Measurements from ENCODE around the gene ATP4B. TPM values are rescaled to one million over a fixed set of nuclear protein-coding genes. Genes with fewer than 3 reads are reported as not detected.

ATP4B gene
- polyA plus RNA-seq, 1 of the 3 experiments (the other 2 are of a cell fraction) = not detected

DNA sequence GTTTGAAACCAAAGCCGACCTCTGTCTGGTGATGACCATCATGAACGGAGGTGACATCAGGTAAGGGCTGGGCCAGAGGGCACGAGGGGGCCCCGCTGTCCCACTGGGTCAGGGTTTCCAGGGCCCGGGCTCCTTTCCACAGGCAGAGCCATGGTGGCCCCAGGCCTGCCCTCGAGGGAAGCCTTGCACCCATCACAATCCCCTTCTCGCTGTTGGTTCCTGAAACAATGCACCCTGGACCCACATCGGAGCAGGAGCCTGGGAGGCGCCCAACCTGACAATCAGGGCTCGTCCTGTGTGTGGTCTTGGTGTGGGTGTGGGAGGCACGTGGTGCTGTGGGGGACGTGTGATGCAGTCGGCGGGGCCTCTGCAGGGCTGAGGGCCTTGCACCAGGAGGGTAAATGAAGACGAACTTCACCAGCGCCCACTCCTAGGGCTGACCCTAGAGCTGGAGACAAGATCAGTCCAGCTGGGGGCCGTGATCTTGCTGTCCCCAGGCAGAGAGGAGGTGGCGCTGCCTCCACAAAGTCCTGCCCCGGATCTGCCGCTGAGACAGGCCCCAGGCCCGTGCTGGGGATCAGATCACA is 11.8 kb upstream of the ATP4B start:
- no peak overlapping the region for H3K4me3 ChIP-seq (ENCODE audit: low read depth in 2 of 2, low read length in 1 of 2)
- no peaks in the 10 kb centered on the region for H3K79me2 ChIP-seq (ENCODE audit: insufficient read depth)
- no peaks in the 10 kb centered on the region for H3K9me3 ChIP-seq
- no peak overlapping the region for H2AFZ ChIP-seq (ENCODE audit: low read depth)
- DNase-seq = no peak
- WGBS (ENCODE audit: low lambda C conversion rate) = 83% methylated on average over 13 of the region's 21 CpGs
- peaks cover 11% of the 10 kb centered on the region for H3F3A ChIP-seq (replicated peaks; ENCODE audit: insufficient read depth)
- H3K27me3 ChIP-seq (ENCODE audit: insufficient read depth) = no peaks in the 10 kb centered on the region
- H3K4me2 ChIP-seq = no peak overlapping the region
- TF ChIP-seq EP300 (IDR thresholded peaks at IDR 0.05; ENCODE audit: borderline replicate concordance in 1 of 2, low read depth in 1 of 2, low read length in 1 of 2) = no peak
- no peak for TF ChIP-seq GATA2 (CRISPR knock-in tag; IDR thresholded peaks at IDR 0.05)
- no peak for TF ChIP-seq CHD2 (IDR thresholded peaks at IDR 0.05; ENCODE audit: low read length, partially characterized antibody)
- CTCF ChIA-PET = interaction anchor here (0.8 to 1.5 kb wide), 2 partner anchors 55 to 571 kb away, joined by 3 to 7 read pairs; no protein-coding TSS in a partner anchor
- POLR2A ChIA-PET = no interaction called here
- no peak overlapping the region for H3K9ac ChIP-seq
- H3K36me3 ChIP-seq (replicated peaks in 1 of 2; ENCODE audit: control insufficient read depth in 1 of 2, insufficient read depth in 2 of 2, low read length in 1 of 2) = no peaks in the 10 kb centered on the region
- H3K4me1 ChIP-seq (ENCODE audit: control insufficient read depth in 1 of 2, insufficient read depth in 2 of 2, low read depth in 1 of 2, low read length in 1 of 2) = no peaks in the 10 kb centered on the region; a peak in 1 of 4 replicates
- no peaks in the 10 kb centered on the region for H4K20me1 ChIP-seq (ENCODE audit: insufficient read depth)
- no peak overlapping the region for H3K27ac ChIP-seq (ENCODE audit: low read depth in 2 of 2, low read length in 1 of 2)
- no peaks in the 10 kb centered on the region for H3K9me2 ChIP-seq

DNA sequence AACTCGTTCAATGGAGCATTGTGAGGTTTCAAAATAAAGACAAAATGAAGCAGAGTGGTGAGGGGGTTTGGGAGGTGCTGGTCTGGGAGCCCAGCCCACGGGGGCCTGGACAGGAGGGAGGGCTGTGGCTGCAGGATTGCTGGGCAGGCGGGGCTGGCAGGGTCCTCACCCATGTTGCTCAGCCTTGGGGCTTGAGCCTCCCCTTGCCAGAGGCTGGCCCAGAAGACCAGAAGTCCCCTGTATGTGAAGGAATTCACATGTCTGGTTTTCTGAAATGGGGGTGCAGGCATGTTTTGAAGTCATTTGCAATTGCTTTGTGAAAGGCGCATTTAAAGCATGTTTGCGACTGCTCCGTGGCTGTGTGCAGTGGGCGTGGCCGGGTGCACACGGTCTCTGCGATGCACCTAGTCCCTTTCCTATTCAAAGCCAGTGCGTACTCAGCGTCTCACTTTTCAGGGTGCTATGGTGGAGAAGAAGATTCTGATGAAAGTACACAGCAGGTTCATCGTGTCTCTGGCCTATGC is 11.3 kb upstream of the ATP4B start:
- no peak for DNase-seq
- H3K9me3 ChIP-seq = no peaks in the 10 kb centered on the region
- 57% methylated on average over 11 of the region's 13 CpGs for WGBS (ENCODE audit: low lambda C conversion rate)
- no peak overlapping the region for H3K4me3 ChIP-seq (ENCODE audit: low read depth in 2 of 2, low read length in 1 of 2)
- no peak for TF ChIP-seq MXI1 (IDR thresholded peaks at IDR 0.05; ENCODE audit: low read depth, low read length)
- no peak for TF ChIP-seq RXRA (IDR thresholded peaks at IDR 0.05; ENCODE audit: borderline replicate concordance, low read depth)
- TF ChIP-seq, protein P1, sequence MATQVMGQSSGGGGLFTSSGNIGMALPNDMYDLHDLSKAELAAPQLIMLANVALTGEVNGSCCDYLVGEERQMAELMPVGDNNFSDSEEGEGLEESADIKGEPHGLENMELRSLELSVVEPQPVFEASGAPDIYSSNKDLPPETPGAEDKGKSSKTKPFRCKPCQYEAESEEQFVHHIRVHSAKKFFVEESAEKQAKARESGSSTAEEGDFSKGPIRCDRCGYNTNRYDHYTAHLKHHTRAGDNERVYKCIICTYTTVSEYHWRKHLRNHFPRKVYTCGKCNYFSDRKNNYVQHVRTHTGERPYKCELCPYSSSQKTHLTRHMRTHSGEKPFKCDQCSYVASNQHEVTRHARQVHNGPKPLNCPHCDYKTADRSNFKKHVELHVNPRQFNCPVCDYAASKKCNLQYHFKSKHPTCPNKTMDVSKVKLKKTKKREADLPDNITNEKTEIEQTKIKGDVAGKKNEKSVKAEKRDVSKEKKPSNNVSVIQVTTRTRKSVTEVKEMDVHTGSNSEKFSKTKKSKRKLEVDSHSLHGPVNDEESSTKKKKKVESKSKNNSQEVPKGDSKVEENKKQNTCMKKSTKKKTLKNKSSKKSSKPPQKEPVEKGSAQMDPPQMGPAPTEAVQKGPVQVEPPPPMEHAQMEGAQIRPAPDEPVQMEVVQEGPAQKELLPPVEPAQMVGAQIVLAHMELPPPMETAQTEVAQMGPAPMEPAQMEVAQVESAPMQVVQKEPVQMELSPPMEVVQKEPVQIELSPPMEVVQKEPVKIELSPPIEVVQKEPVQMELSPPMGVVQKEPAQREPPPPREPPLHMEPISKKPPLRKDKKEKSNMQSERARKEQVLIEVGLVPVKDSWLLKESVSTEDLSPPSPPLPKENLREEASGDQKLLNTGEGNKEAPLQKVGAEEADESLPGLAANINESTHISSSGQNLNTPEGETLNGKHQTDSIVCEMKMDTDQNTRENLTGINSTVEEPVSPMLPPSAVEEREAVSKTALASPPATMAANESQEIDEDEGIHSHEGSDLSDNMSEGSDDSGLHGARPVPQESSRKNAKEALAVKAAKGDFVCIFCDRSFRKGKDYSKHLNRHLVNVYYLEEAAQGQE (IDR thresholded peaks at IDR 0.05; ENCODE audit: low read depth, low read length) = no peak
- TF ChIP-seq, protein P2, sequence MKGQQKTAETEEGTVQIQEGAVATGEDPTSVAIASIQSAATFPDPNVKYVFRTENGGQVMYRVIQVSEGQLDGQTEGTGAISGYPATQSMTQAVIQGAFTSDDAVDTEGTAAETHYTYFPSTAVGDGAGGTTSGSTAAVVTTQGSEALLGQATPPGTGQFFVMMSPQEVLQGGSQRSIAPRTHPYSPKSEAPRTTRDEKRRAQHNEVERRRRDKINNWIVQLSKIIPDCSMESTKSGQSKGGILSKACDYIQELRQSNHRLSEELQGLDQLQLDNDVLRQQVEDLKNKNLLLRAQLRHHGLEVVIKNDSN (IDR thresholded peaks at IDR 0.05; ENCODE audit: borderline replicate concordance, low read depth) = no peak
- TF ChIP-seq GABPA (IDR thresholded peaks at IDR 0.05; ENCODE audit: low read depth) = no peak
- no peak for TF ChIP-seq MEF2A (IDR thresholded peaks at IDR 0.05; ENCODE audit: borderline replicate concordance, low read depth)
- H3K9me2 ChIP-seq = no peaks in the 10 kb centered on the region
- H4K20me1 ChIP-seq (ENCODE audit: insufficient read depth) = no peaks in the 10 kb centered on the region
- H3K36me3 ChIP-seq (replicated peaks in 1 of 2; ENCODE audit: control insufficient read depth in 1 of 2, insufficient read depth in 2 of 2, low read length in 1 of 2) = no peaks in the 10 kb centered on the region
- H3K9ac ChIP-seq = no peak overlapping the region
- ChIA-PET CTCF (interaction anchor here (1.2 kb wide), 1 partner anchor 55 kb away, joined by 7 read pairs; no protein-coding TSS in a partner anchor), POLR2A (no interaction called here)
- no peaks in the 10 kb centered on the region for H3K79me2 ChIP-seq (ENCODE audit: insufficient read depth)
- H3K27ac ChIP-seq (ENCODE audit: low read depth in 2 of 2, low read length in 1 of 2) = no peak overlapping the region
- no peaks in the 10 kb centered on the region; a peak in 1 of 4 replicates for H3K4me1 ChIP-seq (ENCODE audit: control insufficient read depth in 1 of 2, insufficient read depth in 2 of 2, low read depth in 1 of 2, low read length in 1 of 2)
- H3K27me3 ChIP-seq (ENCODE audit: insufficient read depth) = no peaks in the 10 kb centered on the region
- H3K4me2 ChIP-seq = no peak overlapping the region
- no peak overlapping the region for H2AFZ ChIP-seq (ENCODE audit: low read depth)
- peaks cover 11% of the 10 kb centered on the region for H3F3A ChIP-seq (replicated peaks; ENCODE audit: insufficient read depth)
